SK-N-SH treated with all-trans-retinoic acid at 6 μM for 48 hours (cell line): ENCODE measurements around the gene CD320.

Experiments used
- ATAC-seq: fragments of 200-7000 bp; cut with Tn5 transposase; 3 replicates; pipeline ENCODE4 v1.9.1; 2020; ENCODE audit warnings: mild to moderate bottlenecking, moderate library complexity
- ARNTL ChIP-seq: fragments of 450-650 bp; formaldehyde crosslinking; IDR thresholded peaks from 2 replicates; pipeline ENCODE4 v1.5.0; 2020; ENCODE audit warnings: low read depth, mild to moderate bottlenecking, moderate library complexity, borderline replicate concordance
- BACH2 ChIP-seq: fragments of 250-450 bp; sonication (Bioruptor Pico); IDR thresholded peaks from 2 replicates; pipeline ENCODE4 v1.9.0; 2021; ENCODE audit warnings: mild to moderate bottlenecking, borderline replicate concordance
- CREB5 ChIP-seq: fragments of 250-450 bp; sonication (Bioruptor Pico); IDR thresholded peaks from 2 replicates; pipeline ENCODE4 v1.5.1; 2020; ENCODE audit warnings: low read depth, mild to moderate bottlenecking, moderate library complexity
- CSDC2 ChIP-seq: fragments of 250-450 bp; sonication (Bioruptor Pico); IDR thresholded peaks from 2 replicates; pipeline ENCODE4 v1.5.0; 2020; ENCODE audit warnings: mild to moderate bottlenecking, moderate library complexity
- ESRRG ChIP-seq: fragments of 250-450 bp; sonication (Bioruptor Pico); IDR thresholded peaks from 2 replicates; pipeline ENCODE4 v1.6.1; 2021; ENCODE audit warnings: mild to moderate bottlenecking
- GLIS3 ChIP-seq: fragments of 250-450 bp; sonication (Bioruptor Pico); IDR thresholded peaks from 2 replicates; pipeline ENCODE4 v1.5.0; 2020; ENCODE audit warnings: mild to moderate bottlenecking, moderate library complexity
- ISL1 ChIP-seq: fragments of 250-450 bp; sonication (Bioruptor Pico); IDR thresholded peaks from 2 replicates; pipeline ENCODE4 v2.1.2; 2022; ENCODE audit warnings: mild to moderate bottlenecking, moderate library complexity
- OSR1 ChIP-seq: fragments of 250-450 bp; sonication (Bioruptor Pico); IDR thresholded peaks from 2 replicates; pipeline ENCODE4 v1.8.0; 2022; ENCODE audit warnings: moderate library complexity, mild to moderate bottlenecking, inconsistent platforms
- PATZ1 ChIP-seq: fragments of 250-450 bp; sonication (Bioruptor Pico); IDR thresholded peaks from 2 replicates; pipeline ENCODE4 v1.8.0; 2020; ENCODE audit warnings: mild to moderate bottlenecking, moderate library complexity, borderline replicate concordance
- POU6F1 ChIP-seq: fragments of 250-450 bp; sonication (Bioruptor Pico); IDR thresholded peaks from 2 replicates; pipeline ENCODE4 v1.8.0; 2021; ENCODE audit warnings: low read depth, mild to moderate bottlenecking, moderate library complexity, borderline replicate concordance
- PPARA ChIP-seq: fragments of 250-450 bp; sonication (Bioruptor Pico); IDR thresholded peaks from 2 replicates; pipeline ENCODE4 v1.5.0; 2020; ENCODE audit warnings: mild to moderate bottlenecking, borderline replicate concordance
- RARB ChIP-seq: fragments of 250-450 bp; sonication (Bioruptor Pico); IDR thresholded peaks from 2 replicates; pipeline ENCODE4 v1.8.0; 2021; ENCODE audit warnings: mild to moderate bottlenecking, moderate library complexity
- SNAI2 ChIP-seq: fragments of 250-450 bp; sonication (Bioruptor Pico); IDR thresholded peaks from 2 replicates; pipeline ENCODE4 v1.5.0; 2020; ENCODE audit warnings: mild to moderate bottlenecking, moderate library complexity
- TCF4 ChIP-seq: fragments of 250-450 bp; sonication (Bioruptor Pico); IDR thresholded peaks from 2 replicates; pipeline ENCODE4 v1.8.0; 2021; ENCODE audit warnings: mild to moderate bottlenecking, moderate library complexity, borderline replicate concordance
- TOX ChIP-seq: fragments of 250-450 bp; sonication (Bioruptor Pico); IDR thresholded peaks from 2 replicates; pipeline ENCODE4 v1.8.0; 2021; ENCODE audit warnings: mild to moderate bottlenecking, moderate library complexity, borderline replicate concordance
- TSHZ2 ChIP-seq: fragments of 250-450 bp; sonication (Bioruptor Pico); IDR thresholded peaks from 2 replicates; pipeline ENCODE4 v1.5.0; 2020; ENCODE audit warnings: mild to moderate bottlenecking, moderate library complexity
- ZC3H10 ChIP-seq: fragments of 250-450 bp; sonication (Bioruptor Pico); IDR thresholded peaks from 2 replicates; pipeline ENCODE4 v1.5.1; 2021; ENCODE audit warnings: mild to moderate bottlenecking, moderate library complexity
- ZFP30 ChIP-seq: fragments of 450-650 bp; formaldehyde crosslinking; IDR thresholded peaks from 2 replicates; pipeline ENCODE4 v1.5.0; 2022; ENCODE audit warnings: mild to moderate bottlenecking, moderate library complexity
- ZNF565 ChIP-seq: fragments of 450-650 bp; formaldehyde crosslinking; conservative IDR thresholded peaks from 2 replicates; pipeline ENCODE4 v1.5.0; 2020; ENCODE audit warnings: low read depth, mild to moderate bottlenecking, moderate library complexity
- ZNF70 ChIP-seq: fragments of 450-650 bp; formaldehyde crosslinking; IDR thresholded peaks from 2 replicates; pipeline ENCODE4 v1.5.0; 2020; ENCODE audit warnings: mild to moderate bottlenecking, moderate library complexity
- TF ChIP-seq, protein P1 (sequence below): fragments of 250-450 bp; sonication (Bioruptor Pico); IDR thresholded peaks from 2 replicates; pipeline ENCODE4 v1.5.1; 2021; ENCODE audit warnings: mild to moderate bottlenecking, moderate library complexity

Gene CD320

DNA sequence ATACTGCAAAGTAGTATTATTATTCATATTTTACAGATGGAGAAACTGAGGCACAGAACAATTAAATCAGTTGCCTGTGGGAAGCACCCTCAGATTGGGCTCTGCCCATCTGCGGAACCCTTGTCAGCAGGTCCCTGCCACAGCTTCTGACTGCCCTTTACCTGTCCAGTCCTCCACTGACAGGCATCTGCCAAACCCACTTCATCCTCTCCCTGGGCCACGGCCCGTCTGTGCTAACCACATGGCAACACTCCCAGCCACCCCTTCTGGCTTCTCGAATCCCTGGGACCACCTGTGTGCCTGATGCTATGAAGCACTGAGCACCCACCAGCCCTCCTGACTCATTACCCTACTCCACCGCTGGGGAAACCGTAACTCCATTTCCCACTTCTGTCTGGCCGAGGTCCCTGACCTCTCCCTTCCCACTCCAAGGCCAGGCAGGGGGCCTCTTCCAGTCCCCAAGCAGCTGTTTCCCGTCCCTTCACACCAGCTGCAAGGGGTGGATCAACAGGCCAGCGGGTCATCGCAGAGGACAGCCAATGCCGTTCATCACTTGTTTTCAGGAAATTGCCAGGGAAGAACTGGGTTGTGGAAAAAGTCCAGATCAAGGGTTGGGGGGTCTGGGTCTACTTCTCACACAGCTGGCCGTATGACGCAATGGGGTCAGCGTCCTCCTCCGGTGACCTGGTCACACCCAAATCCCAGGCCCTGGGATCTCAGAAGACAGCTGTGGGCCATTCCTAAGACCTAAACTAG is 32.4 kb upstream of the CD320 start:
- TF ChIP-seq SNAI2 (no peak), PPARA (CRISPR knock-in tag) (no peak)
- ATAC-seq: no peak

DNA sequence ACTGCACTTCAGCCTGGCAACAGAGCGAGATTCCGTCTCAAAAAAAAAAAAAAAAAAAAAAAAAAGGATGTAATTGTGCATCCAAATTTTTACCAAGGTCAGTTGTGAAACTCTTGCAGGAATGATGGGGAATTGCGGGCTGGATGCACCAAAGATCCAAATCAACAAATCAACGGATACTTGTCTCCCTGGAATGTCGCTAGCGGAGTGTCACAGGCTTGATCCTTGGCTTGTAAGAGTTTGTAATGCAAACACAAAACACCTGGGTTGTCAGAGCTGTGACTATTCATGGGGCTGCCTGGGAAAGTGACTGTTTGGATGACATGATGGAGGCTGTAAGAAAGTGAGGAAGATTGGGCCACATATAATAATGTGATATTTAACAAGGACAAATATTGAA is 30.7 kb upstream of the CD320 start:
- TF ChIP-seq CREB5 (CRISPR knock-in tag) (no peak), ARNTL (no peak), ZC3H10 (no peak), ISL1 (no peak), ESRRG (no peak), GLIS3 (no peak), ZNF70 (CRISPR knock-in tag) (no peak)
- no peak for ATAC-seq

- no peak for TF ChIP-seq ZNF70 (CRISPR knock-in tag)
- no peak for TF ChIP-seq PPARA (CRISPR knock-in tag)
- TF ChIP-seq ESRRG: no peak
- no peak for ATAC-seq
Measured at GRCh38 chr19:8337728-8338127, 29.6 kb upstream of the CD320 start.

DNA sequence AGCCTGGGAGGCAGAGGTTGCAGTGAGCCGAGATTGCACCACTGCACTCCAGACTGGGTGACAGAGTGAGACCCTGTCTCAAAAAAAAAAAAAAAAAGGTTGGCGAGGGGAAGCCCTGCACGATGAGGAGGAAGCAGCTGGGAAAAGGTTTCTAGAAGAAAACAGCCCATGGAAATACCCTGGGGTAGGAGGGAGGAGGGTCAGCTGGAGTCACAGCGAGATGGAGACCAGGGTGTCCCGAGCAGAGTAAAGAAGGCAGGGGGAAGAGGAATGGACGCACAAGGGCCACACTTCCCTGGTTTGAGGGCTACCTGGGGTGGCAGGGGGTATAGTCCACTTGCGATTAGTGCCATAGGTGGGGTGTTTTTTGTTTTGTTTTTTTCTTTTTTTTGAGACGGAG is 28.5 kb upstream of the CD320 start:
- no peak for ATAC-seq
- TF ChIP-seq BACH2 (CRISPR knock-in tag) (no peak), ZFP30 (CRISPR knock-in tag) (no peak), TCF4 (CRISPR knock-in tag) (no peak), RARB (CRISPR knock-in tag) (no peak), OSR1 (CRISPR knock-in tag) (no peak), ARNTL (no peak), ESRRG (no peak), PPARA (CRISPR knock-in tag) (no peak), GLIS3 (no peak), ZC3H10 (no peak), CSDC2 (CRISPR knock-in tag) (no peak), TOX (no peak), PATZ1 (CRISPR knock-in tag) (no peak), POU6F1 (CRISPR knock-in tag) (no peak), SNAI2 (no peak), TSHZ2 (CRISPR knock-in tag) (no peak), ZNF565 (no peak)
- TF ChIP-seq, protein P1, sequence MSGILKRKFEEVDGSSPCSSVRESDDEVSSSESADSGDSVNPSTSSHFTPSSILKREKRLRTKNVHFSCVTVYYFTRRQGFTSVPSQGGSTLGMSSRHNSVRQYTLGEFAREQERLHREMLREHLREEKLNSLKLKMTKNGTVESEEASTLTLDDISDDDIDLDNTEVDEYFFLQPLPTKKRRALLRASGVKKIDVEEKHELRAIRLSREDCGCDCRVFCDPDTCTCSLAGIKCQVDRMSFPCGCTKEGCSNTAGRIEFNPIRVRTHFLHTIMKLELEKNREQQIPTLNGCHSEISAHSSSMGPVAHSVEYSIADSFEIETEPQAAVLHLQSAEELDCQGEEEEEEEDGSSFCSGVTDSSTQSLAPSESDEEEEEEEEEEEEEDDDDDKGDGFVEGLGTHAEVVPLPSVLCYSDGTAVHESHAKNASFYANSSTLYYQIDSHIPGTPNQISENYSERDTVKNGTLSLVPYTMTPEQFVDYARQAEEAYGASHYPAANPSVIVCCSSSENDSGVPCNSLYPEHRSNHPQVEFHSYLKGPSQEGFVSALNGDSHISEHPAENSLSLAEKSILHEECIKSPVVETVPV (CRISPR knock-in tag): no peak
